H1 (cell line): ENCODE measurements around the gene MKRN2OS. TPM values are rescaled to one million over a fixed set of nuclear protein-coding genes. Genes with fewer than 3 reads are reported as not detected.

Experiments used
- CTCF ChIA-PET: fragments of 300-600 bp; sonication (Branson Sonifier 250); formaldehyde crosslinking; loops from one replicate; lab custom pipeline; 2021; ENCODE audit not compliant: partially characterized antibody; lab: Charles Lee
- POLR2A ChIA-PET: fragments of 300-600 bp; sonication (Branson Sonifier 250); formaldehyde crosslinking; loops from one replicate; lab custom pipeline; 2021; ENCODE audit warnings: inconsistent platforms; ENCODE audit not compliant: partially characterized antibody; lab: Charles Lee
- DNase-seq, 2 experiments: peaks; one replicate each; pipeline versions ENCODE4 v3.0.0 to v3.0.0-alpha.2; 2010 to 2022; ENCODE audit warnings: low spot score in 2 of 2, low read depth in 1 of 2, mixed read lengths in 1 of 2
- FAIRE-seq: peaks from 2 replicates; lab custom pipeline; 2011; peaks lifted over from hg19 to GRCh38; lab: Jason Lieb, UNC
- H2AFZ ChIP-seq: 2 replicates; pipeline ENCODE4 v1.8.1; 2012; ENCODE audit warnings: low read length, inconsistent platforms
- H2AK5ac ChIP-seq: 2 replicates; pipeline ENCODE4 v1.6.1; 2013; ENCODE audit warnings: low read depth, low read length
- H2BK120ac ChIP-seq: replicated peaks from 2 replicates; pipeline ENCODE3; 2013; ENCODE audit warnings: low read depth, low read length, inconsistent platforms
- H2BK12ac ChIP-seq: 2 replicates; pipeline ENCODE4 v1.6.1; 2013; ENCODE audit warnings: low read depth, low read length
- H2BK15ac ChIP-seq: 2 replicates; pipeline ENCODE4 v1.6.1; 2013; ENCODE audit warnings: low read length
- H2BK20ac ChIP-seq: 2 replicates; pipeline ENCODE4 v1.6.1; 2013; ENCODE audit warnings: low read length
- H2BK5ac ChIP-seq: 2 replicates; pipeline ENCODE4 v1.6.1; 2013; ENCODE audit warnings: low read depth, low read length
- H3K14ac ChIP-seq: 2 replicates; pipeline ENCODE4 v1.6.1; 2013; ENCODE audit warnings: inconsistent platforms; ENCODE audit not compliant: insufficient read length
- H3K18ac ChIP-seq: 2 replicates; pipeline ENCODE4 v1.6.1; 2013; ENCODE audit warnings: low read length; ENCODE audit errors: extremely low read depth
- H3K23ac ChIP-seq: 2 replicates; pipeline ENCODE4 v1.6.1; 2013; ENCODE audit warnings: inconsistent platforms; ENCODE audit not compliant: insufficient read length
- H3K23me2 ChIP-seq: 2 replicates; pipeline ENCODE4 v1.6.1; 2013; ENCODE audit warnings: low read depth, low read length
- H3K27ac ChIP-seq: 2 replicates; pipeline ENCODE4 v1.6.1; 2011; ENCODE audit warnings: low read depth, low read length, inconsistent platforms
- H3K27me3 ChIP-seq, 4 experiments: replicated peaks in 1 of 4; 1 replicate in 1 of 4; 2 replicates in 3 of 4; pipeline versions ENCODE4 v1.6.1 to v1.8.1; 2011 to 2013; ENCODE audit warnings: low read length in 3 of 4, mild to moderate bottlenecking in 3 of 4, inconsistent platforms in 2 of 4, mixed read lengths in 2 of 4, moderate library complexity in 1 of 4; ENCODE audit not compliant: control insufficient read depth in 3 of 4, insufficient read depth in 3 of 4; ENCODE audit errors: extremely low read depth in 1 of 4
- H3K36me3 ChIP-seq, 4 experiments: 2 replicates each; pipeline versions ENCODE4 v1.6.1 to v1.8.1; 2011 to 2013; ENCODE audit warnings: mild to moderate bottlenecking in 4 of 4, low read length in 3 of 4, moderate library complexity in 2 of 4, control low read depth in 1 of 4, inconsistent platforms in 1 of 4; ENCODE audit not compliant: insufficient read depth in 4 of 4, control insufficient read depth in 2 of 4
- H3K4ac ChIP-seq: replicated peaks from 2 replicates; pipeline ENCODE3; 2013; ENCODE audit warnings: low read length, low read depth, mixed read lengths, inconsistent platforms; ENCODE audit not compliant: insufficient read length
- H3K4me1 ChIP-seq, 4 experiments: replicated peaks in 1 of 4; 1 replicate in 1 of 4; 2 replicates in 3 of 4; pipeline versions ENCODE4 v1.6.1 to v1.8.1; 2011 to 2013; ENCODE audit warnings: low read length in 3 of 4, inconsistent platforms in 2 of 4, mixed read lengths in 1 of 4; ENCODE audit not compliant: insufficient read depth in 4 of 4, control insufficient read depth in 3 of 4
- H3K4me2 ChIP-seq, 2 experiments: 2 replicates each; pipeline versions ENCODE4 v1.6.1 to v1.8.1; 2011 to 2013; ENCODE audit warnings: low read depth in 2 of 2, low read length in 2 of 2, control low read depth in 1 of 2, inconsistent platforms in 1 of 2, mild to moderate bottlenecking in 1 of 2; ENCODE audit not compliant: insufficient read depth in 1 of 2
- H3K4me3 ChIP-seq, 4 experiments: fragments of 200-600, 300-600 bp in 1 of 4; sonication (generic), shearing (Covaris generic), sonication (Bioruptor Twin) in 1 of 4; 2 replicates each; pipeline versions ENCODE4 v1.5.1 to v1.8.1; 2011 to 2016; ENCODE audit warnings: low read length in 4 of 4, low read depth in 3 of 4, control low read depth in 2 of 4, inconsistent platforms in 2 of 4, mild to moderate bottlenecking in 2 of 4, mixed read lengths in 1 of 4, moderate library complexity in 1 of 4; ENCODE audit not compliant: insufficient read depth in 2 of 4; ENCODE audit errors: extremely low read depth in 1 of 4
- H3K56ac ChIP-seq: replicated peaks from 2 replicates; pipeline ENCODE3; 2013; ENCODE audit warnings: low read depth, mild to moderate bottlenecking, mixed read lengths, low read length, inconsistent platforms; ENCODE audit not compliant: insufficient read length
- H3K79me1 ChIP-seq: 2 replicates; pipeline ENCODE4 v1.6.1; 2013; ENCODE audit warnings: low read depth, low read length, control low read depth
- H3K79me2 ChIP-seq, 2 experiments: 2 replicates each; pipeline versions ENCODE4 v1.6.1 to v1.8.1; 2012 to 2013; ENCODE audit warnings: low read length in 2 of 2, mild to moderate bottlenecking in 2 of 2, inconsistent platforms in 1 of 2; ENCODE audit not compliant: insufficient read depth in 2 of 2, control insufficient read depth in 1 of 2
- H3K9ac ChIP-seq, 4 experiments: replicated peaks in 1 of 4; 1 replicate in 1 of 4; 2 replicates in 3 of 4; pipeline versions ENCODE4 v1.6.1 to v1.8.1; 2011 to 2013; ENCODE audit warnings: low read depth in 3 of 4, low read length in 3 of 4, control low read depth in 2 of 4, mild to moderate bottlenecking in 2 of 4, moderate library complexity in 2 of 4, inconsistent platforms in 1 of 4; ENCODE audit errors: extremely low read depth in 1 of 4
- H3K9me3 ChIP-seq, 2 experiments: 2 replicates each; pipeline versions ENCODE4 v1.6.1 to v1.8.1; 2012 to 2013; ENCODE audit warnings: mild to moderate bottlenecking in 2 of 2, moderate library complexity in 2 of 2, control low read depth in 1 of 2, inconsistent platforms in 1 of 2, low read depth in 1 of 2, low read length in 1 of 2, mixed read lengths in 1 of 2; ENCODE audit not compliant: insufficient read depth in 2 of 2
- H4K20me1 ChIP-seq, 2 experiments: replicated peaks in 1 of 2; 2 replicates each; pipeline versions ENCODE3 to v1.8.1; 2011 to 2013; ENCODE audit warnings: inconsistent platforms in 2 of 2, low read length in 2 of 2, mild to moderate bottlenecking in 1 of 2; ENCODE audit not compliant: insufficient read depth in 2 of 2, control insufficient read depth in 1 of 2
- H4K5ac ChIP-seq: 2 replicates; pipeline ENCODE4 v1.6.1; 2013; ENCODE audit warnings: low read length, low read depth, mixed read lengths, inconsistent platforms; ENCODE audit not compliant: insufficient read length
- H4K8ac ChIP-seq: 2 replicates; pipeline ENCODE4 v1.8.0; 2013; ENCODE audit warnings: mild to moderate bottlenecking, moderate library complexity, low read length, inconsistent platforms; ENCODE audit not compliant: insufficient read depth; ENCODE audit errors: extremely low read depth
- H4K91ac ChIP-seq: replicated peaks from 2 replicates; pipeline ENCODE3; 2013; ENCODE audit warnings: low read length, mixed read lengths, inconsistent platforms; ENCODE audit not compliant: insufficient read length
- CBX8 ChIP-seq: fragments of 300-800, 300-1000 bp; sonication (generic); IDR thresholded peaks from 2 replicates; pipeline ENCODE4 v1.7.1; 2016; ENCODE audit warnings: low read depth, low read length, borderline replicate concordance
- EGR1 ChIP-seq: IDR thresholded peaks from 2 replicates; pipeline ENCODE4 v1.6.1; 2011; ENCODE audit warnings: low read depth, low read length, borderline replicate concordance
- EZH2 ChIP-seq: fragments of 200-600 bp; sonication (generic); IDR thresholded peaks from 2 replicates; pipeline ENCODE4 v1.7.1; 2012; ENCODE audit warnings: low read depth, mild to moderate bottlenecking, moderate library complexity, low read length, inconsistent platforms; ENCODE audit not compliant: severe bottlenecking
- FOSL1 ChIP-seq: IDR thresholded peaks from 2 replicates; pipeline ENCODE4 v1.6.1; 2011; ENCODE audit warnings: mild to moderate bottlenecking, low read depth, low read length, moderate library complexity; ENCODE audit not compliant: insufficient read depth
- GTF2F1 ChIP-seq: IDR thresholded peaks from 2 replicates; pipeline ENCODE4 v1.6.1; 2012; ENCODE audit warnings: low read depth, low read length, improper control_type of control experiment, borderline replicate concordance
- HDAC6 ChIP-seq: IDR thresholded peaks from one replicate; pipeline ENCODE4 v1.7.1; 2012; ENCODE audit warnings: low read depth, mild to moderate bottlenecking, inconsistent platforms, low read length, moderate library complexity
- KDM1A ChIP-seq: fragments of 200-600, 300-600 bp; sonication (generic); IDR thresholded peaks from 2 replicates; pipeline ENCODE4 v1.7.1; 2016; ENCODE audit warnings: mild to moderate bottlenecking, low read length, borderline replicate concordance
- PHF8 ChIP-seq: fragments of 200-600 bp; sonication (generic); conservative IDR thresholded peaks from 2 replicates; pipeline ENCODE4 v1.7.1; 2012; ENCODE audit warnings: low read depth, mild to moderate bottlenecking, inconsistent platforms, low read length, moderate library complexity
- POU5F1 ChIP-seq: IDR thresholded peaks from 2 replicates; pipeline ENCODE4 v1.6.1; 2011; ENCODE audit warnings: low read depth, mild to moderate bottlenecking, low read length, moderate library complexity
- RBBP5 ChIP-seq: IDR thresholded peaks from 2 replicates; pipeline ENCODE4 v1.7.1; 2012; ENCODE audit warnings: low read depth, mild to moderate bottlenecking, inconsistent platforms, low read length, moderate library complexity, borderline replicate concordance
- SAP30 ChIP-seq: fragments of 300-600 bp; sonication (generic); IDR thresholded peaks from 2 replicates; pipeline ENCODE4 v1.7.1; 2012; ENCODE audit warnings: low read length, moderate library complexity, mild to moderate bottlenecking, inconsistent platforms; ENCODE audit not compliant: insufficient read depth, insufficient replicate concordance
- SUZ12 ChIP-seq: fragments of 200-600 bp; sonication (generic); IDR thresholded peaks from 2 replicates; pipeline ENCODE4 v1.6.1; 2012; ENCODE audit warnings: mild to moderate bottlenecking, inconsistent platforms, low read length, moderate library complexity, mixed read lengths
- TCF12 ChIP-seq: IDR thresholded peaks from 2 replicates; pipeline ENCODE4 v1.6.1; 2011; ENCODE audit warnings: low read depth, mild to moderate bottlenecking, low read length
- YY1 ChIP-seq: IDR thresholded peaks from 2 replicates; pipeline ENCODE4 v1.6.1; 2011; ENCODE audit warnings: low read depth, mild to moderate bottlenecking, low read length
- WGBS, 2 experiments: shearing (Covaris generic) in 1 of 2; methylation state at CpG; one replicate each; pipeline versions ENCODE4 v1.1.6 to v1.1.7; 2013 to 2015; ENCODE audit warnings: low lambda C conversion rate in 2 of 2, mixed read lengths in 2 of 2, inconsistent platforms in 1 of 2, low coverage in 1 of 2, missing lambda C conversion rate in 1 of 2; ENCODE audit not compliant: insufficient replicate concordance in 2 of 2, insufficient coverage in 1 of 2, insufficient read length in 1 of 2; ENCODE audit errors: extremely low coverage in 1 of 2, missing lambda C conversion rate in 1 of 2; 5-methylcytosine and 5-hydroxymethylcytosine counted together
- polyA plus RNA-seq, 7 experiments: library from polyadenylated mRNA; depleted of rRNA in 3 of 7; stranded (reverse) in 5 of 7; unstranded in 2 of 7; fragments of >200 nt in 5 of 7; fragments of 200-250 nt in 2 of 7; gene quantifications; 1 replicate in 5 of 7; 2 replicates in 1 of 7; 4 replicates in 1 of 7; pipeline versions ENCODE4 v1.2.1 to v1.2.3, GENCODE V29; 2011 to 2013; ENCODE audit warnings: missing spikeins in 2 of 7, mixed read lengths in 2 of 7
- total RNA-seq: library from RNA; stranded (reverse); fragmentation: NEBNext Ultra II Directional; extraction: Animal tissue kit (Norgen Biotek cat#: 25700); gene quantifications from 2 replicates; pipeline ENCODE4 v1.2.1, GENCODE V29; 2021

Gene MKRN2OS
- total and polyA plus RNA-seq, 2 of the 8 experiments (the other 6 are each of a cell fraction or from before 2014, with no cell fraction given), result 0.15 to 0.41 TPM

GRCh38 chr3:12574131-12574530, 28.8 kb upstream of the MKRN2OS start:
- H3K27me3 ChIP-seq, result no peaks in the 10 kb centered on the region
- no peaks in the 10 kb centered on the region for H3K79me2 ChIP-seq
- H3K9ac ChIP-seq, result no peak overlapping the region
- no peak overlapping the region for H4K5ac ChIP-seq
- no peak overlapping the region for H3K56ac ChIP-seq
- H3K18ac ChIP-seq, result no peak overlapping the region
- peaks cover 2% of the 10 kb centered on the region; the same call in 1 of the 2 replicates for H3K79me1 ChIP-seq
- no peak overlapping the region for H3K23ac ChIP-seq
- no peaks in the 10 kb centered on the region; the same call in 1 of the 2 replicates for H3K23me2 ChIP-seq
- no peak overlapping the region for H3K14ac ChIP-seq
- H4K91ac ChIP-seq, result no peak overlapping the region
- H3K4me2 ChIP-seq, result no peak overlapping the region
- WGBS, 2 experiments, result 92% methylated on average over 6 of the region's 6 CpGs; no CpG with 5 or more reads in 1 of the 2 experiments
- H2AFZ ChIP-seq, result no peak overlapping the region
- no peak overlapping the region for H2BK20ac ChIP-seq
- H3K36me3 ChIP-seq, result peaks cover 20 to 76% (median 52%) of the 10 kb centered on the region in 4 experiments; a peak in 7 of 8 replicates
- no peak overlapping the region for H2AK5ac ChIP-seq
- DNase-seq (no peak), FAIRE-seq (no peak)
- no peak overlapping the region for H2BK120ac ChIP-seq
- no peak overlapping the region for H2BK5ac ChIP-seq
- H3K4ac ChIP-seq, result no peak overlapping the region
- H2BK15ac ChIP-seq, result no peak overlapping the region
- peaks cover 4 to 6% of the 10 kb centered on the region in 2 experiments for H4K20me1 ChIP-seq
- H3K9me3 ChIP-seq, result no peaks in the 10 kb centered on the region
- ChIA-PET CTCF (interaction anchor here (1.4 to 2.5 kb wide), 3 partner anchors 10 to 11 kb away, joined by 5 to 6 read pairs (median 6); no protein-coding TSS in a partner anchor), POLR2A (interaction anchor here (1.0 to 1.4 kb wide), 2 partner anchors 9 to 18 kb away, joined by 3 to 5 read pairs; partner anchors contain the start of gene MKRN2)
- H3K4me3 ChIP-seq, result no peak overlapping the region
- no peaks in the 10 kb centered on the region for H3K4me1 ChIP-seq
- no peak overlapping the region for H4K8ac ChIP-seq
- H2BK12ac ChIP-seq, result no peak overlapping the region
- H3K27ac ChIP-seq, result no peak overlapping the region
- TF ChIP-seq SAP30, result no peak
- no peak for TF ChIP-seq POU5F1
- no peak for TF ChIP-seq EZH2
- TF ChIP-seq GTF2F1, result no peak
- no peak for TF ChIP-seq EGR1
- TF ChIP-seq RBBP5, result no peak
- no peak for TF ChIP-seq SUZ12
- TF ChIP-seq YY1, result no peak
- no peak for TF ChIP-seq HDAC6
- no peak for TF ChIP-seq KDM1A
- no peak for TF ChIP-seq FOSL1
- TF ChIP-seq TCF12, result no peak
- no peak for TF ChIP-seq CBX8
- no peak for TF ChIP-seq PHF8
